Mesendoderm (in vitro differentiated cells): Measurements from ENCODE around the gene GOLIM4. TPM values are rescaled to one million over a fixed set of nuclear protein-coding genes. Genes with fewer than 3 reads are reported as not detected.

Experiments used
- DNase-seq: peaks from one replicate; pipeline ENCODE4 v3.0.0; 2013
- H2AK5ac ChIP-seq: 2 replicates; pipeline ENCODE4 v1.6.1; 2013; ENCODE audit warnings: low read length, inconsistent platforms
- H2BK120ac ChIP-seq: 2 replicates; pipeline ENCODE4 v1.6.1; 2013; ENCODE audit warnings: low read depth, mild to moderate bottlenecking, low read length, moderate library complexity, mixed read lengths
- H2BK15ac ChIP-seq: replicated peaks from 2 replicates; pipeline ENCODE4 v1.6.1; 2013; ENCODE audit warnings: low read depth, mild to moderate bottlenecking, moderate library complexity
- H2BK5ac ChIP-seq: 2 replicates; pipeline ENCODE4 v1.6.1; 2013; ENCODE audit warnings: low read length, inconsistent platforms
- H3K18ac ChIP-seq: 2 replicates; pipeline ENCODE4 v1.6.1; 2013; ENCODE audit warnings: mild to moderate bottlenecking, low read length, mixed read lengths
- H3K23ac ChIP-seq: one replicate; pipeline ENCODE4 v1.6.1; 2013; ENCODE audit warnings: low read length
- H3K27ac ChIP-seq: 2 replicates; pipeline ENCODE4 v1.5.1; 2013; ENCODE audit warnings: low read depth, mild to moderate bottlenecking, inconsistent platforms, low read length, moderate library complexity
- H3K27me3 ChIP-seq: 2 replicates; pipeline ENCODE4 v1.6.1; 2013; ENCODE audit warnings: low read length, control low read depth, mild to moderate bottlenecking, inconsistent platforms; ENCODE audit not compliant: insufficient read depth, poor library complexity
- H3K36me3 ChIP-seq: 2 replicates; pipeline ENCODE4 v1.6.1; 2013; ENCODE audit warnings: low read length, inconsistent platforms; ENCODE audit not compliant: control insufficient read depth, insufficient read depth
- H3K4ac ChIP-seq: one replicate; pipeline ENCODE4 v1.6.1; 2013; ENCODE audit warnings: low read depth, mild to moderate bottlenecking, low read length, moderate library complexity
- H3K4me1 ChIP-seq: 2 replicates; pipeline ENCODE4 v1.6.1; 2013; ENCODE audit warnings: low read depth, low read length, inconsistent platforms; ENCODE audit not compliant: control insufficient read depth
- H3K4me2 ChIP-seq: 2 replicates; pipeline ENCODE4 v1.6.1; 2013; ENCODE audit warnings: low read length
- H3K4me3 ChIP-seq: 2 replicates; pipeline ENCODE4 v1.5.1; 2013; ENCODE audit warnings: mild to moderate bottlenecking, low read length
- H3K56ac ChIP-seq: one replicate; pipeline ENCODE4 v1.6.1; 2013; ENCODE audit warnings: low read length
- H3K79me1 ChIP-seq: 2 replicates; pipeline ENCODE4 v1.6.1; 2013; ENCODE audit warnings: low read length, inconsistent platforms
- H3K79me2 ChIP-seq: 2 replicates; pipeline ENCODE4 v1.6.1; 2013; ENCODE audit warnings: mild to moderate bottlenecking, low read length; ENCODE audit not compliant: control insufficient read depth, insufficient read depth
- H3K9ac ChIP-seq: 2 replicates; pipeline ENCODE4 v1.6.1; 2013; ENCODE audit warnings: low read length, inconsistent platforms
- H4K5ac ChIP-seq: one replicate; pipeline ENCODE4 v1.6.1; 2013; ENCODE audit warnings: low read length
- H4K8ac ChIP-seq: one replicate; pipeline ENCODE4 v1.6.1; 2013; ENCODE audit warnings: low read depth, mild to moderate bottlenecking, control low read depth, low read length, moderate library complexity
- WGBS: extraction: QIAGEN DNeasy Blood & Tissue Kit; methylation state at CpG from one replicate; pipeline ENCODE4 v1.1.7; 2013; ENCODE audit warnings: low lambda C conversion rate, missing lambda C conversion rate; ENCODE audit not compliant: insufficient coverage; ENCODE audit errors: extremely low coverage; 5-methylcytosine and 5-hydroxymethylcytosine counted together
- polyA plus RNA-seq, 2 experiments: library from polyadenylated mRNA; stranded (reverse); fragments of 200-250 nt; gene quantifications; one replicate each; pipeline ENCODE4 v1.2.3, GENCODE V29; 2013

GOLIM4 gene
- 29.3 TPM for polyA plus RNA-seq (2013, experiment 1 of 2)
- 28.5 TPM for polyA plus RNA-seq (2013, experiment 2 of 2)

- Histone ChIP-seq H3K4me2 (peak within 1 kb of the TSS; percentile 94), H3K79me2 (peaks cover 19% of the 10 kb centered on the region), H3K27me3 (no peaks in the 10 kb centered on the region), H3K4me1 (peaks cover 10% of the 10 kb centered on the region), H2BK120ac (no peak within 1 kb of the TSS), H3K9ac (peak within 1 kb of the TSS; percentile 89), H2BK5ac (peak within 1 kb of the TSS; percentile 27), H3K79me1 (peaks cover 1% of the 10 kb centered on the region), H3K4me3 (peak within 1 kb of the TSS; percentile 73), H3K18ac (peak within 1 kb of the TSS; percentile 82), H2AK5ac (no peak within 1 kb of the TSS), H3K23ac (peak within 1 kb of the TSS; percentile 54), H4K5ac (peak within 1 kb of the TSS; percentile 89), H3K4ac (peak within 1 kb of the TSS; percentile 72), H4K8ac (no peak within 1 kb of the TSS), H3K27ac (peak within 1 kb of the TSS; percentile 94), H3K36me3 (no peaks in the 10 kb centered on the region), H2BK15ac (no peak within 1 kb of the TSS), H3K56ac (peak within 1 kb of the TSS; percentile 93)
- peak; percentile 98 for DNase-seq
- no CpG with 5 or more reads among the region's 52 CpGs for WGBS
Measured at GRCh38 chr3:168095611-168096209, at the start of gene GOLIM4. Gene GOLIM4, minus strand, starts transcription at chr3:168095924. Its CDS starts 639 bp downstream, at chr3:168095285.

- DNase-seq: peak; percentile 16
- no CpG with 5 or more reads among the region's 6 CpGs for WGBS
- Histone ChIP-seq H3K4ac (no peak overlapping the region), H2BK15ac (no peak overlapping the region), H2BK5ac (no peak overlapping the region), H2AK5ac (no peak overlapping the region), H4K8ac (no peak overlapping the region), H3K4me3 (no peak overlapping the region), H3K4me1 (no peaks in the 10 kb centered on the region), H3K36me3 (no peaks in the 10 kb centered on the region), H4K5ac (no peak overlapping the region), H3K9ac (no peak overlapping the region), H3K56ac (no peak overlapping the region), H3K18ac (no peak overlapping the region), H3K79me1 (no peaks in the 10 kb centered on the region), H3K23ac (no peak overlapping the region), H3K27ac (no peak overlapping the region), H2BK120ac (no peak overlapping the region), H3K79me2 (no peaks in the 10 kb centered on the region), H3K4me2 (no peak overlapping the region), H3K27me3 (no peaks in the 10 kb centered on the region)
Measured at GRCh38 chr3:168141405-168141998, 45.8 kb upstream of the GOLIM4 start.

GRCh38 chr3:168139947-168140346 is 44.2 kb upstream of the GOLIM4 start:
- Histone ChIP-seq H2AK5ac (no peak overlapping the region), H2BK15ac (no peak overlapping the region), H3K27me3 (no peaks in the 10 kb centered on the region), H3K9ac (no peak overlapping the region), H3K4me1 (no peaks in the 10 kb centered on the region), H3K56ac (no peak overlapping the region), H4K5ac (no peak overlapping the region), H3K23ac (no peak overlapping the region), H3K4me2 (no peak overlapping the region), H3K36me3 (no peaks in the 10 kb centered on the region), H3K79me2 (no peaks in the 10 kb centered on the region), H2BK120ac (no peak overlapping the region), H3K4me3 (no peak overlapping the region), H3K27ac (no peak overlapping the region), H3K79me1 (no peaks in the 10 kb centered on the region), H3K4ac (no peak overlapping the region), H2BK5ac (no peak overlapping the region), H4K8ac (no peak overlapping the region), H3K18ac (no peak overlapping the region)
- no peak for DNase-seq
- WGBS: no CpG with 5 or more reads among the region's 3 CpGs

GRCh38 chr3:168138421-168138820 is 42.7 kb upstream of the GOLIM4 start:
- Histone ChIP-seq H3K36me3 (no peaks in the 10 kb centered on the region), H4K5ac (no peak overlapping the region), H3K79me2 (no peaks in the 10 kb centered on the region), H3K56ac (no peak overlapping the region), H2BK5ac (no peak overlapping the region), H2AK5ac (no peak overlapping the region), H3K27ac (no peak overlapping the region), H3K4me1 (no peaks in the 10 kb centered on the region), H3K27me3 (no peaks in the 10 kb centered on the region), H3K4me3 (no peak overlapping the region), H3K9ac (no peak overlapping the region), H3K79me1 (no peaks in the 10 kb centered on the region), H3K18ac (no peak overlapping the region), H2BK15ac (no peak overlapping the region), H2BK120ac (no peak overlapping the region), H3K4me2 (no peak overlapping the region), H3K23ac (no peak overlapping the region), H3K4ac (no peak overlapping the region), H4K8ac (no peak overlapping the region)
- no CpG with 5 or more reads among the region's 5 CpGs for WGBS
- DNase-seq: no peak

- no peak overlapping the region for H3K4me3 ChIP-seq
- no peak overlapping the region for H3K27ac ChIP-seq
- no peak for DNase-seq
Measured at GRCh38 chr3:168134931-168135330, 39.2 kb upstream of the GOLIM4 start.

More at GRCh38 chr3:168134931-168135330, 39.2 kb upstream of the GOLIM4 start:
- Histone ChIP-seq H3K56ac (no peak overlapping the region), H2BK5ac (no peak overlapping the region), H4K8ac (no peak overlapping the region), H3K18ac (no peak overlapping the region), H3K4me2 (no peak overlapping the region), H2BK15ac (no peak overlapping the region), H3K4me1 (no peaks in the 10 kb centered on the region), H3K23ac (no peak overlapping the region), H3K79me2 (no peaks in the 10 kb centered on the region), H3K79me1 (no peaks in the 10 kb centered on the region), H4K5ac (no peak overlapping the region), H2BK120ac (no peak overlapping the region), H3K27me3 (no peaks in the 10 kb centered on the region), H2AK5ac (no peak overlapping the region), H3K9ac (no peak overlapping the region), H3K36me3 (no peaks in the 10 kb centered on the region), H3K4ac (no peak overlapping the region)
- no CpG with 5 or more reads among the region's 5 CpGs for WGBS
